ENCODE results near the gene EFS. TPM values are rescaled to one million over a fixed set of nuclear protein-coding genes. Genes with fewer than 3 reads are reported as not detected.

The EFS gene
- total and polyA plus RNA-seq, 2 of the 8 experiments (the other 6 are each of a cell fraction or from before 2014, with no cell fraction given) = 27.8 to 28.6 TPM

DNA sequence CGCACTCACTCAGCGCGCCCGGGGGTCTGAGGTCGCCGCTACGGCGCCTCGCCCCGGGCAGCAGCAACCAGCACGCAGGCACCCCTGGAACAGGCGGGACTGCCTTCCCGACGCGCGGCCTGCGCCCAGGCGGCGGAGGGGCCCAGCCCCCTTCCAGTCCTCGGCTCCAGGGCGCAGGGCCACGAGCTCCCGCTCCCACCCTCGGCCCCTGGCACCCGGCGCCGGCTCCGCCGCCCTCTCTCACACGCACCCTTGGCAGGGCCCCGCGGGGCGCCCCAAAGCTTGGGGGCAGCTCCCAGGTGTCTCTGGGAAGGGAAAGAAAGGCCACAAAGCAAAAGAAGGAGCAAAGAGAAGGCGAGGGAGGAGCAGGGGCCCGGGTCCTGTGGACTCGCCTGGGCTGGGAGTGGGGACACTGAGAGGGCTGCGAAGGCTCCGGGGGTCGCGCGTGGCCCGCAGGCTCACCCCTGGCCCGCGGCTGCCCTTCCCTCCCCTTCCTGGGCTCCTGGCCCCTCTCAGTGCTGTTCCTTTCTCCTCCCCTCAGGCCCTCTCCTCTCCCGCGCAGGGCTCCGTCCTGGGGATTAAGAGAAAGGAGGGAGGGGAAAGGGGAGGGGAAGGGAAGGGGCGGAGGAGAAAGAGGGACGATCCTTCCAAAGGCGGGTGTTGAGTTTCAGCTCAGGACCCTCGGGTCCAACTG, 907 bp upstream of the EFS start:
- Histone ChIP-seq H3K36me3 (ENCODE audit: control insufficient read depth in 2 of 4, insufficient read depth in 4 of 4, low read length in 3 of 4) (peaks cover 0 to 5% (median 0%) of the 10 kb centered on the region in 4 experiments; a peak in 2 of 8 replicates), H3K23ac (ENCODE audit: insufficient read length) (no peak overlapping the region), H3K4me3 (ENCODE audit: extremely low read depth in 1 of 4, insufficient read depth in 2 of 4, low read depth in 3 of 4, low read length in 4 of 4) (peak overlapping the region; percentile 69 to 79 (median 77)), H2BK120ac (replicated peaks; ENCODE audit: low read depth, low read length) (no peak overlapping the region), H4K91ac (replicated peaks; ENCODE audit: insufficient read length, low read length) (peak overlapping the region; percentile 30), H2BK20ac (ENCODE audit: low read length) (no peak overlapping the region), H2AFZ (ENCODE audit: low read length) (no peak overlapping the region), H3K56ac (replicated peaks; ENCODE audit: insufficient read length, low read depth, low read length) (peak overlapping the region; percentile 78), H3K27ac (ENCODE audit: low read depth, low read length) (peak overlapping the region; percentile 85), H4K20me1 (replicated peaks in 1 of 2; ENCODE audit: control insufficient read depth in 1 of 2, insufficient read depth in 2 of 2, low read length in 2 of 2) (peaks cover 8 to 11% of the 10 kb centered on the region in 2 experiments), H3K79me2 (ENCODE audit: control insufficient read depth in 1 of 2, insufficient read depth in 2 of 2, low read length in 2 of 2) (no peaks in the 10 kb centered on the region), H4K8ac (ENCODE audit: extremely low read depth, insufficient read depth, low read length) (peak overlapping the region; percentile 88), H2BK12ac (ENCODE audit: low read depth, low read length) (no peak overlapping the region), H3K18ac (ENCODE audit: extremely low read depth, low read length) (peak overlapping the region; percentile 89), H3K14ac (ENCODE audit: insufficient read length) (no peak overlapping the region), H3K79me1 (ENCODE audit: low read depth, low read length) (no peaks in the 10 kb centered on the region), H3K9me3 (ENCODE audit: insufficient read depth in 2 of 2, low read depth in 1 of 2, low read length in 1 of 2) (no peaks in the 10 kb centered on the region), H3K27me3 (replicated peaks in 1 of 4; ENCODE audit: control insufficient read depth in 3 of 4, extremely low read depth in 1 of 4, insufficient read depth in 3 of 4, low read length in 3 of 4) (peaks cover 0 to 12% (median 10%) of the 10 kb centered on the region in 4 experiments; a peak in 5 of 7 replicates), H2AK5ac (ENCODE audit: low read depth, low read length) (no peak overlapping the region), H3K4me2 (ENCODE audit: insufficient read depth in 1 of 2, low read depth in 2 of 2, low read length in 2 of 2) (peak overlapping the region; percentile 85 to 90), H3K23me2 (ENCODE audit: low read depth, low read length) (peaks cover 21% of the 10 kb centered on the region; the same call in 1 of the 2 replicates), H2BK5ac (ENCODE audit: low read depth, low read length) (peak overlapping the region; percentile 69; the same call in 1 of the 2 replicates), H3K9ac (replicated peaks in 1 of 4; ENCODE audit: extremely low read depth in 1 of 4, low read depth in 3 of 4, low read length in 3 of 4) (peak overlapping the region in 3 of 4 experiments; percentile 69 to 90 (median 71); a peak in 6 of 7 replicates), H4K5ac (ENCODE audit: insufficient read length, low read depth, low read length) (peak overlapping the region; percentile 73), H3K4ac (replicated peaks; ENCODE audit: insufficient read length, low read depth, low read length) (no peak overlapping the region), H3K4me1 (replicated peaks in 1 of 4; ENCODE audit: control insufficient read depth in 3 of 4, insufficient read depth in 4 of 4, low read length in 3 of 4) (peaks cover 2 to 22% (median 14%) of the 10 kb centered on the region in 4 experiments; a peak in 6 of 7 replicates), H2BK15ac (ENCODE audit: low read length) (peak overlapping the region; percentile 29; the same call in 1 of the 2 replicates)
- FAIRE-seq = no peak
- peak in 1 of 2 experiments; percentile 82 for DNase-seq (ENCODE audit: low read depth in 1 of 2, low spot score in 2 of 2)
- POLR2A ChIA-PET (ENCODE audit: partially characterized antibody) = interaction anchor here (0.8 to 7.1 kb wide), 20 partner anchors 11 to 266 kb away, joined by 3 to 73 read pairs (median 3); partner anchors contain the start of genes BCL2L2, CMTM5, MYH7 and PABPN1
- WGBS, 2 experiments (ENCODE audit: extremely low coverage in 1 of 2, insufficient coverage in 1 of 2, insufficient read length in 1 of 2, insufficient replicate concordance in 2 of 2, low coverage in 1 of 2, low lambda C conversion rate in 2 of 2, missing lambda C conversion rate in 1 of 2) = 2% methylated on average over 24 of the region's 51 CpGs; no CpG with 5 or more reads in 1 of the 2 experiments
- CTCF ChIA-PET (ENCODE audit: partially characterized antibody) = interaction anchor here (1.1 to 20.9 kb wide), 5 partner anchors 13 to 119 kb away, joined by 3 to 333 read pairs (median 4); partner anchors contain the start of genes CMTM5 and IL25
- TF ChIP-seq JUN (IDR thresholded peaks at IDR 0.05; ENCODE audit: low read depth, low read length) (no peak), CHD2 (IDR thresholded peaks at IDR 0.05; ENCODE audit: low read length) (no peak), SIN3A (conservative IDR thresholded peaks at IDR 0.05 in 1 of 2, IDR thresholded peaks at IDR 0.05 in 1 of 2; ENCODE audit: low read depth in 1 of 2, low read length in 2 of 2) (peak in 1 of 2 experiments; percentile 17; a peak in 1 of 4 replicates), BRCA1 (IDR thresholded peaks at IDR 0.05; ENCODE audit: low read depth, low read length) (no peak), KDM4A (IDR thresholded peaks at IDR 0.05; ENCODE audit: low read depth, low read length, severe bottlenecking) (peak; percentile 57)
- TF ChIP-seq, protein P1, sequence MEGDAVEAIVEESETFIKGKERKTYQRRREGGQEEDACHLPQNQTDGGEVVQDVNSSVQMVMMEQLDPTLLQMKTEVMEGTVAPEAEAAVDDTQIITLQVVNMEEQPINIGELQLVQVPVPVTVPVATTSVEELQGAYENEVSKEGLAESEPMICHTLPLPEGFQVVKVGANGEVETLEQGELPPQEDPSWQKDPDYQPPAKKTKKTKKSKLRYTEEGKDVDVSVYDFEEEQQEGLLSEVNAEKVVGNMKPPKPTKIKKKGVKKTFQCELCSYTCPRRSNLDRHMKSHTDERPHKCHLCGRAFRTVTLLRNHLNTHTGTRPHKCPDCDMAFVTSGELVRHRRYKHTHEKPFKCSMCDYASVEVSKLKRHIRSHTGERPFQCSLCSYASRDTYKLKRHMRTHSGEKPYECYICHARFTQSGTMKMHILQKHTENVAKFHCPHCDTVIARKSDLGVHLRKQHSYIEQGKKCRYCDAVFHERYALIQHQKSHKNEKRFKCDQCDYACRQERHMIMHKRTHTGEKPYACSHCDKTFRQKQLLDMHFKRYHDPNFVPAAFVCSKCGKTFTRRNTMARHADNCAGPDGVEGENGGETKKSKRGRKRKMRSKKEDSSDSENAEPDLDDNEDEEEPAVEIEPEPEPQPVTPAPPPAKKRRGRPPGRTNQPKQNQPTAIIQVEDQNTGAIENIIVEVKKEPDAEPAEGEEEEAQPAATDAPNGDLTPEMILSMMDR (IDR thresholded peaks at IDR 0.05; ENCODE audit: control extremely low read depth in 1 of 3, insufficient read depth in 1 of 3, low read depth in 1 of 3, low read length in 3 of 3) = no peak
- TF ChIP-seq, protein P2, sequence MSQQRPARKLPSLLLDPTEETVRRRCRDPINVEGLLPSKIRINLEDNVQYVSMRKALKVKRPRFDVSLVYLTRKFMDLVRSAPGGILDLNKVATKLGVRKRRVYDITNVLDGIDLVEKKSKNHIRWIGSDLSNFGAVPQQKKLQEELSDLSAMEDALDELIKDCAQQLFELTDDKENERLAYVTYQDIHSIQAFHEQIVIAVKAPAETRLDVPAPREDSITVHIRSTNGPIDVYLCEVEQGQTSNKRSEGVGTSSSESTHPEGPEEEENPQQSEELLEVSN (IDR thresholded peaks at IDR 0.05) = peak; percentile 17; the same call in 1 of the 2 replicates
